ENCODE data around the gene TMEM52. TPM values are rescaled to one million over a fixed set of nuclear protein-coding genes. Genes with fewer than 3 reads are reported as not detected.

TMEM52 gene
- total and polyA plus RNA-seq, 2 of the 13 experiments (the other 11 are each of a cell fraction or from before 2014, with no cell fraction given), result 13.2 to 18.7 TPM

GRCh38 chr1:1916851-1917251 is 2.2 kb downstream of the TMEM52 start:
- no peak overlapping the region for H3K4me2 ChIP-seq (ENCODE audit: low read depth, low read length)
- H3K27ac ChIP-seq (ENCODE audit: extremely low read length, insufficient read depth, low read length), result no peak overlapping the region
- no peaks in the 10 kb centered on the region for H3K79me2 ChIP-seq (ENCODE audit: insufficient read depth, low read length)
- no peak overlapping the region for H3K4me3 ChIP-seq (replicated peaks in 1 of 3; ENCODE audit: insufficient read depth in 1 of 3, low read depth in 2 of 3, low read length in 3 of 3)
- ChIA-PET POLR2A (no interaction called here), CTCF (ENCODE audit: low intra/inter-chr PET ratio, low total read pairs) (no interaction called here)
- no TSS peak for BruUV-seq (replicated peaks)
- H2AFZ ChIP-seq (ENCODE audit: low read length), result no peak overlapping the region
- 69% methylated on average over 11 of the region's 19 CpGs for WGBS (ENCODE audit: low lambda C conversion rate)
- no peak for FAIRE-seq
- H3K9ac ChIP-seq (ENCODE audit: insufficient read depth, low read depth, low read length), result no peak overlapping the region
- no peaks in the 10 kb centered on the region for H3K36me3 ChIP-seq (replicated peaks in 1 of 2; ENCODE audit: control insufficient read depth in 1 of 2, insufficient read depth in 2 of 2, low read length in 2 of 2)
- intact Hi-C loops (cut with micrococcal nuclease; ENCODE audit: unreplicated experiment) (no loop called here), in situ Hi-C loops (cut with HindIII; ENCODE audit: extremely low pct_ligation_motif_present, low pct_unique_long_range_greater_than_20kb) (no loop called here)
- peaks cover 54% of the 10 kb centered on the region for H3K4me1 ChIP-seq (ENCODE audit: insufficient read depth, low read length)
- no peak for ATAC-seq
- DNase-seq (ENCODE audit: low spot score), result no peak
- TF ChIP-seq SNAPC5 (CRISPR knock-in tag; IDR thresholded peaks at IDR 0.05; ENCODE audit: borderline replicate concordance) (no peak), ZNF770 (CRISPR knock-in tag; IDR thresholded peaks at IDR 0.05) (no peak), ZNF737 (CRISPR knock-in tag; IDR thresholded peaks at IDR 0.05; ENCODE audit: borderline replicate concordance) (no peak), HNF1A (IDR thresholded peaks at IDR 0.05; ENCODE audit: low read depth) (no peak), HNF1A (CRISPR knock-in tag; IDR thresholded peaks at IDR 0.05; ENCODE audit: borderline replicate concordance) (no peak), ZFP62 (CRISPR knock-in tag; IDR thresholded peaks at IDR 0.05) (no peak), ZNF496 (CRISPR knock-in tag; IDR thresholded peaks at IDR 0.05; ENCODE audit: insufficient replicate concordance) (no peak), GMEB2 (CRISPR knock-in tag; IDR thresholded peaks at IDR 0.05; ENCODE audit: low read depth) (no peak), HDAC1 (CRISPR knock-in tag; IDR thresholded peaks at IDR 0.05) (no peak), ZNF382 (CRISPR knock-in tag; IDR thresholded peaks at IDR 0.05; ENCODE audit: borderline replicate concordance) (no peak), BCL3 (CRISPR knock-in tag; IDR thresholded peaks at IDR 0.05) (no peak)
- no peaks in the 10 kb centered on the region for H4K20me1 ChIP-seq (ENCODE audit: insufficient read depth, low read length)
- no peaks in the 10 kb centered on the region for H3K9me3 ChIP-seq (ENCODE audit: low read length)
- H3K27me3 ChIP-seq (ENCODE audit: control insufficient read depth in 1 of 2, insufficient read depth in 2 of 2, low read length in 2 of 2), result peaks cover 5 to 18% of the 10 kb centered on the region in 2 experiments; a peak in 4 of 5 replicates
